ENCODE measurements around the gene SLC25A18. TPM values are rescaled to one million over a fixed set of nuclear protein-coding genes. Genes with fewer than 3 reads are reported as not detected.

The SLC25A18 gene
- total and polyA plus RNA-seq, 2 of the 8 experiments (the other 6 are each of a cell fraction or from before 2014, with no cell fraction given) = 2.8 to 2.9 TPM

DNA sequence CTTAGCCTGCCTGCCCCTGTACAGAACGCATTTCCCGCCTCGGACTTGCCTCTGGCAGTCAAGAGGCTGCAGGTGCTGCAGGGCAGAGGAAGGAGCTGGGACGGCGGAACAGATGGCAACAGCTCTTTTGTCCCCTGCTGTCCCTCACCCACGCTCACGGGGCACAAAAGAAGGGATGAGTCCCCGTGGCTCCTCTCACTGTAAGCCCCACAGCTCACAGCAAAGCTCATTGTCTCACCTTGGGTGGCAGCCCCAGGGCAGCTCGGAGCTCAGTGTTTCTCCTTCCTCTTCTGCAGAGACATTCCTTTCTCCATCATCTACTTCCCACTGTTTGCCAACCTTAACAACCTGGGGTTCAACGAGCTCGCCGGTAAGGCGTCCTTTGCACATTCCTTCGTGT, 24.3 kb downstream of the SLC25A18 start:
- Histone ChIP-seq H3K9me3 (ENCODE audit: insufficient read depth in 2 of 2, low read depth in 1 of 2, low read length in 1 of 2) (no peaks in the 10 kb centered on the region), H3K23me2 (ENCODE audit: low read depth, low read length) (no peaks in the 10 kb centered on the region), H3K4me2 (ENCODE audit: insufficient read depth in 1 of 2, low read depth in 2 of 2, low read length in 2 of 2) (no peak overlapping the region), H2BK20ac (ENCODE audit: low read length) (no peak overlapping the region), H3K27me3 (replicated peaks in 1 of 4; ENCODE audit: control insufficient read depth in 3 of 4, extremely low read depth in 1 of 4, insufficient read depth in 3 of 4, low read length in 3 of 4) (no peaks in the 10 kb centered on the region), H2BK5ac (ENCODE audit: low read depth, low read length) (no peak overlapping the region; the same call in 1 of the 2 replicates), H2BK15ac (ENCODE audit: low read length) (no peak overlapping the region), H4K91ac (replicated peaks; ENCODE audit: insufficient read length, low read length) (no peak overlapping the region), H3K4me1 (replicated peaks in 1 of 4; ENCODE audit: control insufficient read depth in 3 of 4, insufficient read depth in 4 of 4, low read length in 3 of 4) (no peaks in the 10 kb centered on the region), H2AFZ (ENCODE audit: low read length) (no peak overlapping the region), H3K9ac (replicated peaks in 1 of 4; ENCODE audit: extremely low read depth in 1 of 4, low read depth in 3 of 4, low read length in 3 of 4) (no peak overlapping the region), H2BK12ac (ENCODE audit: low read depth, low read length) (no peak overlapping the region), H3K36me3 (ENCODE audit: control insufficient read depth in 2 of 4, insufficient read depth in 4 of 4, low read length in 3 of 4) (peaks cover 10 to 17% (median 14%) of the 10 kb centered on the region in 4 experiments; a peak in 5 of 8 replicates), H3K4me3 (ENCODE audit: extremely low read depth in 1 of 4, insufficient read depth in 2 of 4, low read depth in 3 of 4, low read length in 4 of 4) (no peak overlapping the region), H4K8ac (ENCODE audit: extremely low read depth, insufficient read depth, low read length) (no peak overlapping the region), H3K56ac (replicated peaks; ENCODE audit: insufficient read length, low read depth, low read length) (no peak overlapping the region), H2AK5ac (ENCODE audit: low read depth, low read length) (no peak overlapping the region), H3K79me2 (ENCODE audit: control insufficient read depth in 1 of 2, insufficient read depth in 2 of 2, low read length in 2 of 2) (no peaks in the 10 kb centered on the region), H2BK120ac (replicated peaks; ENCODE audit: low read depth, low read length) (no peak overlapping the region), H3K14ac (ENCODE audit: insufficient read length) (no peak overlapping the region), H3K27ac (ENCODE audit: low read depth, low read length) (no peak overlapping the region), H3K23ac (ENCODE audit: insufficient read length) (no peak overlapping the region), H4K5ac (ENCODE audit: insufficient read length, low read depth, low read length) (no peak overlapping the region), H3K4ac (replicated peaks; ENCODE audit: insufficient read length, low read depth, low read length) (no peak overlapping the region), H4K20me1 (replicated peaks in 1 of 2; ENCODE audit: control insufficient read depth in 1 of 2, insufficient read depth in 2 of 2, low read length in 2 of 2) (peaks cover 0 to 1% of the 10 kb centered on the region in 2 experiments), H3K18ac (ENCODE audit: extremely low read depth, low read length) (no peak overlapping the region), H3K79me1 (ENCODE audit: low read depth, low read length) (no peaks in the 10 kb centered on the region)
- DNase-seq (ENCODE audit: low read depth in 1 of 2, low spot score in 2 of 2) (no peak), FAIRE-seq (no peak)
- POLR2A ChIA-PET (ENCODE audit: partially characterized antibody) = interaction anchor here (0.6 to 3.7 kb wide), 6 partner anchors 12 to 137 kb away, joined by 3 to 16 read pairs (median 8); partner anchors contain the start of gene SLC25A18
- 89% methylated on average over 14 of the region's 14 CpGs; no CpG with 5 or more reads in 1 of the 2 experiments for WGBS, 2 experiments (ENCODE audit: extremely low coverage in 1 of 2, insufficient coverage in 1 of 2, insufficient read length in 1 of 2, insufficient replicate concordance in 2 of 2, low coverage in 1 of 2, low lambda C conversion rate in 2 of 2, missing lambda C conversion rate in 1 of 2)
- CTCF ChIA-PET (ENCODE audit: partially characterized antibody) = interaction anchor here (1.4 to 4.0 kb wide), 4 partner anchors 25 to 161 kb away, joined by 3 to 27 read pairs (median 4); no protein-coding TSS in a partner anchor
- no peak for TF ChIP-seq EZH2 (IDR thresholded peaks at IDR 0.05; ENCODE audit: low read depth, low read length, severe bottlenecking)
